Astrocyte of the cerebellum (primary cell): ENCODE results near the gene PLD1.
"Not testable (repeated sequence)": the region's sequence is repeated elsewhere in the genome, so short reads cannot be mapped to it uniquely, and the experiment has no call there.

Experiments
- DNase-seq: peaks from one replicate; pipeline ENCODE4 v3.0.0-alpha.2; 2011; ENCODE audit warnings: low read depth
- H3K4me3 ChIP-seq: 2 replicates; pipeline ENCODE4 v1.5.1; 2011; ENCODE audit warnings: mild to moderate bottlenecking, low read depth, low read length, moderate library complexity
- in situ Hi-C: cut with HindIII; loops from 2 replicates; pipeline ENCODE4 v1.10.0; 2017; ENCODE audit warnings: low sequenced_read_pairs
- TF ChIP-seq, protein P1 (sequence below): IDR thresholded peaks from 2 replicates; pipeline ENCODE4 v1.5.1; 2012; ENCODE audit warnings: low read length, low read depth, moderate library complexity, mild to moderate bottlenecking; ENCODE audit errors: missing control alignments

PLD1 gene

DNA sequence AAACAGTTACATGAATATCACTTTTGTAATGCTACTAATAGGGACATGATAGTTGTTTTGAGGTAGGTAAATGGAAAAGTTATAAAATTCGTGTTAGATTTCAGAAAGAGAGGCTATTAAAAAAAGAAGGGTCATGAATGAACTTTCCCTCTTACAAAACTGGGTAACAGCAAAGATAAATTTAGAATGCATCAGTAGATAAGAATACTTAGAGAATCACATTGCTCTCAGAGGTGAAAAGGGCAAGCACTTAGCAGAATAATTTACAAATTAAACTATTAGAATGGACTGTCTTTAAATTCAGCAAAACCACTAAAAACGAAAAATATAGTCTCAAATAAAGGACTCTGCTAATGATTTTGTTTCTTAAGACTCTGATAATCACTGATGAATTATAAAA, 167.2 kb downstream of the PLD1 start:
- H3K4me3 ChIP-seq: no peak overlapping the region
- no peak for DNase-seq
- in situ Hi-C loops: no loop called here
- TF ChIP-seq, protein P1, sequence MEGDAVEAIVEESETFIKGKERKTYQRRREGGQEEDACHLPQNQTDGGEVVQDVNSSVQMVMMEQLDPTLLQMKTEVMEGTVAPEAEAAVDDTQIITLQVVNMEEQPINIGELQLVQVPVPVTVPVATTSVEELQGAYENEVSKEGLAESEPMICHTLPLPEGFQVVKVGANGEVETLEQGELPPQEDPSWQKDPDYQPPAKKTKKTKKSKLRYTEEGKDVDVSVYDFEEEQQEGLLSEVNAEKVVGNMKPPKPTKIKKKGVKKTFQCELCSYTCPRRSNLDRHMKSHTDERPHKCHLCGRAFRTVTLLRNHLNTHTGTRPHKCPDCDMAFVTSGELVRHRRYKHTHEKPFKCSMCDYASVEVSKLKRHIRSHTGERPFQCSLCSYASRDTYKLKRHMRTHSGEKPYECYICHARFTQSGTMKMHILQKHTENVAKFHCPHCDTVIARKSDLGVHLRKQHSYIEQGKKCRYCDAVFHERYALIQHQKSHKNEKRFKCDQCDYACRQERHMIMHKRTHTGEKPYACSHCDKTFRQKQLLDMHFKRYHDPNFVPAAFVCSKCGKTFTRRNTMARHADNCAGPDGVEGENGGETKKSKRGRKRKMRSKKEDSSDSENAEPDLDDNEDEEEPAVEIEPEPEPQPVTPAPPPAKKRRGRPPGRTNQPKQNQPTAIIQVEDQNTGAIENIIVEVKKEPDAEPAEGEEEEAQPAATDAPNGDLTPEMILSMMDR: no peak

DNA sequence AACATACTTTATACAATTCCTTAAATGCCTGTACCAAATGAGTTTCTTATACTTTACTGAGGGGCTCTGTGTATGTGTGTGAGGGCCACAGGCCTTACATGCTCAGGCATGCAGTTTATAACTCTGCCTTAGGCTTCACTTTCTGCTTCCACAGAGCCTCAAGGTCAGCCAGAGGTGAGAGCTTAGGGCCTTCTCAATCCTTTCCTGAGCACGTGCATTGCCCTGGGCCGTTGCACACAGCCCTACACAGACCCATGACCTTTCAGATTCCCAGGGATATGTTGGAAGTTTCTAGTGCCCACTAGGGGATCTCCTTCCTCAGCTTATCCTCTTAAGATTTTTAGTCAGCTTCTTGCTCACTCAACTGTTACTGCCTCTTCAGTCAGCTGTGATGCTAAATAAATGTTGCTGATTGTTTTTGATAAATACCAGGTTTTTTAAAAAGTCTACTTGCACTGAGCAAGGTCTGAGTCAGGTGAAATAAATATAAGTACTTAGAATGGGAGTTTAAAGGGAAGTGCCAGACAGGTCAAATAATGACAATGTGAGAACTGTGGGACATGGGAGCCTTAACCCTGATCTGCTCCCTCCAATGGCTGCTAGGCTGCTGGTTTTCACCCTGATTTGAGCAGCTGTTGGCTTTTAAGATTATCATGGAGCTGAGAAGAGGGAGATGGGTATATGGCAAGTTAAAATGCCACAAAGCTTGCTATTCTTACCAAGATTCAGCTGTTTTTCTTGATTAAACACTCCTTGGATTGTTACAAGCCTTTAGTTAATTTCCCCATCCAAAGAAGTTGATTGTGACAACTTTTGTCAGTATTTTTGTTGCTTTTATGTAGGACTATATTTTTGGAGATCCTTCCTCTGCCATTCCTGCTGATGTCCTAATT, 169.5 kb downstream of the PLD1 start:
- no peak overlapping the region for H3K4me3 ChIP-seq
- no peak for DNase-seq
- in situ Hi-C loops: no loop called here
- TF ChIP-seq, protein P1: peak; percentile 41

DNA sequence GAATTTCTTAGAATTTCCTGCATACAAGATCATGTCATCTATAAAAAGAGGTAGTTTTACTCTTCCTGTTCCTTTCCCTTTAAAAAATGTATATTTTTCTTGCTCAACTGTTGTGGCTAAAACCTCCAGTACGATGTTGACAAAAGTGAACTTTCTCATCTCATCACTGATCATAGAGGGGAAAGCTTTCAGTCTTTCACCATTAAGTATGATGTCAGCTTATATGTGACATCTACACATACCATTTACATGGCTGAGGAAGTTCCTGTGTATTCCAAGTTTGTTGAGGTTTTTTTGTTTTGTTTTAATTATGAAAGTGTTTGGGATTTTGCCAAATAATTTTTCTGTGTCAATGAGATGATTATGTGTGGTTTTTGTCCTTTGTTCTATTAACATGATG, 173.6 kb downstream of the PLD1 start:
- in situ Hi-C loops: no loop called here
- no peak for DNase-seq
- H3K4me3 ChIP-seq: no peak overlapping the region
- TF ChIP-seq, protein P1: no peak

DNA sequence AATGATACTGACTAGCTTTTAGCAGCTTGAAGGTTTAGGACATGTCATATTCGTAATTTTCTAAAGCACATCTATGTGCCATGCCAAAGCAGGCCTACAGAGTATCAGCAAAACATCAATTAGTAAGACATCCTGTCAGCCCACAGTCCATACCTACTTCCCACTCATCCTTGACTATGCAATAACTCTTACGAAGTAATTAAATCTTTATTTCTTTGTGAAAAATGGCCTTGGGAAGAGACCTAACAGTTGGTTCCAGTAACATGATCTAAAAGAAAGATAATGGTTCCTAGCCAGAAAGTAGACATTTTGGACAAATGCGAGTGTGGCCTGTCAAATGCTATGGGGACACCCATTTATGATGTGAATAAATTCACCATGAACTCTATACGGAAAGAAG, 177.5 kb downstream of the PLD1 start:
- no peak overlapping the region for H3K4me3 ChIP-seq
- TF ChIP-seq, protein P1: no peak
- no peak for DNase-seq
- in situ Hi-C loops: no loop called here

DNA sequence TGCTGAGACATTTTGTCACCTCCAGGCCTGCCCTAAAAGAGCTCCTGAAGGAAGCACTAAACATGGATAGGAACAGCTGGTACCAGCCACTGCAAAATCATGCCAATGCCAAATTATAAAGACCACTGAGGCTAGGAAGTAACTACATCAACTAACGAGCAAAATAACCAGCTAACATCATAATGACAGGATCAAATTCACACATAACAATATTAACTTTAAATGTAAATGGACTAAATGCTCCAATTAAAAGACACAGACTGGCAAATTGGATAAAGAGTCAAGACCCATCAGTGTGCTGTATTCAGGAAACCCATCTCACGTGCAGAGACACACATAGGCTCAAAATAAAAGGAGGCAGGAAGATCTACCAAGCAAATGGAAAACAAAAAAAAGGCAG, 183.5 kb downstream of the PLD1 start:
- H3K4me3 ChIP-seq, in situ Hi-C loops, DNase-seq: not testable (repeated sequence)

DNA sequence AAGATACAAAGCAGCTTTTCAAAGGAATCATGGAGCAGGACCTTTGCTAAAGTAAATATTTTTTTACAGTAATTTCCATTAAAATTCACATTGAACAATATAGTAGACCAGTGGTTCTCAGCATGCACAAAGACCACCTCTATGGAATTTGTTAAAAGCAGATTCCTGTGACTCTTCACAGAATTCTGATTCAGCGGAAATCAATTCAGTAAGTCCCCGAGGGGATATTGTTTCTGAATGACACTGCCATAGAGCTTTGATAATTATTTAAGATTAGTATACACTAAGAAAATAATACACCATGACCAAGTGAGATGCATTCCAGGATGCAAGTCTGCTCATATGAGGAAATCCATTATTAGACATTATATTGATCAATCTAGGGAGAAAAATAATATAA, 188.2 kb downstream of the PLD1 start:
- in situ Hi-C loops: no loop called here
- no peak for DNase-seq
- TF ChIP-seq, protein P1: no peak
- no peak overlapping the region for H3K4me3 ChIP-seq

DNA sequence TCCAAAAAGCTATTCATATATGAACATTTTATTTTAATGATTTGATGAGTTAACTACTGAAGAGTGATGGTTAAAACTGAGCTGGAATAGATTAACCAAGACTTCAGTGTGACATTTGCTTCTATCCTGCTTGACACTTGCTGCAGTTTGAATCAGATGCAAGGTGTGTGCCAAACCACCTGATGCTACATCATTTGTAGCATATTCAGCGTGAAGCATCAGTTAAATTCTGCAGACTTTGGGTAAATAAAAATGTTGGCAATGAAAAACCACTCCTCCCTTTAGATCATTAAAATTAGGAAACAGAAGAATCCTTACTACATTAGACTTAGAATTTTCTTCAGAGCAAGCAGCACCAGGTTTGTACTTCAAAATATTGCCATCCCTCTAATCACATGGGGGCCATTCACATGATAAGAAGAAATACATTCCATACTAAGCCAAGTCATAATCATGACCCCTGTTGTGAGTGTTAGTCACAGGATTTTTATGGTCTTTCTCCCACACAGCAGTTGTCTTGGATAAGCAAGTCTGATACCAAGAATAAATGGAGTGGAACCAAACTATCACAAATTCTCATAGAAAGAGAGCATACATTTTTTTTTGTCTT, 189.4 kb downstream of the PLD1 start:
- H3K4me3 ChIP-seq: no peak overlapping the region
- in situ Hi-C loops: no loop called here
- DNase-seq: peak; percentile 85
- TF ChIP-seq, protein P1: no peak
